Esophagus squamous epithelium (tissue), 4 donors: ENCODE results near the gene BLOC1S5. TPM values are rescaled to one million over a fixed set of nuclear protein-coding genes. Genes with fewer than 3 reads are reported as not detected.

Source experiments
- total RNA-seq, 4 donors: library from RNA; depleted of rRNA; stranded (reverse); fragments of >200 nt; gene quantifications; one replicate each; pipeline ENCODE4 v1.1.0, GENCODE V29; 2016

BLOC1S5 gene
- total RNA-seq, 4 donors from 2014 or later: 4.1 to 12.4 (median 9.0) TPM

Other genes with a start within 250 kb of the BLOC1S5 start
- 100 to 1,000 TPM in 2 of 4 donors, 10 to 100 TPM in 2; 51.9 to 125 (median 104) TPM for gene TXNDC5, start 153.6 kb downstream of the BLOC1S5 start, total RNA-seq
- gene EEF1E1, start 38.2 kb upstream of the BLOC1S5 start, total RNA-seq: 10 to 100 TPM; 18.6 to 67.3 (median 56.3) TPM